IPS DF 6.9 (cell line): Measurements from ENCODE around the gene ORMDL1.

Source experiments
- DNase-seq: peaks from one replicate; pipeline ENCODE4 v3.0.0-alpha.2; 2013; ENCODE audit warnings: low read depth, low spot score
- H3K27ac ChIP-seq: one replicate; pipeline ENCODE4 v1.5.1; 2013; ENCODE audit warnings: low read length, control low read depth
- H3K27me3 ChIP-seq: 2 replicates; pipeline ENCODE4 v1.6.1; 2013; ENCODE audit warnings: mild to moderate bottlenecking, low read length; ENCODE audit not compliant: control insufficient read depth, insufficient read depth
- H3K36me3 ChIP-seq: 2 replicates; pipeline ENCODE4 v1.6.1; 2013; ENCODE audit warnings: low read length; ENCODE audit not compliant: control insufficient read depth, insufficient read depth
- H3K4me1 ChIP-seq: 2 replicates; pipeline ENCODE4 v1.6.1; 2013; ENCODE audit warnings: low read length; ENCODE audit not compliant: control insufficient read depth, insufficient read depth
- H3K4me3 ChIP-seq: 2 replicates; pipeline ENCODE4 v1.5.1; 2013; ENCODE audit warnings: mild to moderate bottlenecking, low read length
- H3K9me3 ChIP-seq: 2 replicates; pipeline ENCODE4 v1.6.1; 2013; ENCODE audit warnings: low read length, inconsistent platforms; ENCODE audit not compliant: control insufficient read depth, insufficient read depth

Gene ORMDL1

DNA sequence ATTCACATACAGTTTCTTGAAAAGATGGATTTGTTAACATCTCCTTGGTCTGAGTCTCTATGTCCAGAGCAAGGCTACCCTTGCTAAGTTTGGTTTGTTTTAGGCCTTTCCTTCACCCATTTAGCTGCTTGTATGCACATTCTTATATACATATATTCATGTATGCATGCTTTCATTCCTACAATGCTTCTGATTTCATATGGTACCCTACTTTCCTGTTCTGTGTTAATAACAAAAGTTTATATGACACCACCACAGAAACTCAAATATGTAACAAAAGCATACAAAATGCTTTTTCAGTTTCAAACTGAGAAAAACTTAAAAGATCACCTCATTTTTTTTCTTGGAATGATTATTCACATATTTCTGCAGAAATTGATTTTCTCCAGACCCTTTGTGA, 60.9 kb downstream of the ORMDL1 start:
- no peak for DNase-seq
- H3K36me3 ChIP-seq = no peaks in the 10 kb centered on the region
- no peak overlapping the region for H3K4me3 ChIP-seq
- H3K27me3 ChIP-seq = no peaks in the 10 kb centered on the region
- no peak overlapping the region for H3K27ac ChIP-seq
- H3K9me3 ChIP-seq = no peaks in the 10 kb centered on the region
- no peaks in the 10 kb centered on the region for H3K4me1 ChIP-seq
